Skeletal muscle satellite cell (primary cell): ENCODE results near the gene RHOA.

Source experiments
- H3K27me3 ChIP-seq: 2 replicates; pipeline ENCODE4 v1.7.0; 2013; ENCODE audit warnings: low read length; ENCODE audit not compliant: control insufficient read depth, insufficient read depth
- H3K36me3 ChIP-seq: 2 replicates; pipeline ENCODE4 v1.7.0; 2013; ENCODE audit warnings: mild to moderate bottlenecking, control low read depth, low read length; ENCODE audit not compliant: insufficient read depth
- H3K4me1 ChIP-seq: 2 replicates; pipeline ENCODE4 v1.7.0; 2013; ENCODE audit warnings: low read length; ENCODE audit not compliant: control insufficient read depth, insufficient read depth
- H3K4me2 ChIP-seq: 2 replicates; pipeline ENCODE4 v1.7.0; 2013; ENCODE audit warnings: mild to moderate bottlenecking, low read length
- H3K4me3 ChIP-seq: 2 replicates; pipeline ENCODE4 v1.7.0; 2013; ENCODE audit warnings: low read length
- H3K9ac ChIP-seq: 2 replicates; pipeline ENCODE4 v1.7.0; 2013; ENCODE audit warnings: mild to moderate bottlenecking, low read depth, low read length, moderate library complexity
- H3K9me3 ChIP-seq: replicated peaks from 2 replicates; pipeline ENCODE4 v1.7.0; 2013; ENCODE audit warnings: mild to moderate bottlenecking, control low read depth, low read length

Gene RHOA

GRCh38 chr3:49387721-49388120 lies 24.1 kb downstream of the RHOA start:
- Histone ChIP-seq H3K4me3 (no peak overlapping the region), H3K27me3 (no peaks in the 10 kb centered on the region), H3K9ac (no peak overlapping the region), H3K4me2 (no peak overlapping the region), H3K4me1 (peaks cover 14% of the 10 kb centered on the region), H3K9me3 (no peaks in the 10 kb centered on the region), H3K36me3 (peaks cover 20% of the 10 kb centered on the region)

GRCh38 chr3:49386056-49386756 lies 25.6 kb downstream of the RHOA start:
- no peak overlapping the region for H3K4me3 ChIP-seq
- no peak overlapping the region for H3K9ac ChIP-seq
- H3K4me1 ChIP-seq: peaks cover 14% of the 10 kb centered on the region
- no peaks in the 10 kb centered on the region for H3K27me3 ChIP-seq
- H3K9me3 ChIP-seq: no peaks in the 10 kb centered on the region
- peaks cover 18% of the 10 kb centered on the region for H3K36me3 ChIP-seq
- no peak overlapping the region for H3K4me2 ChIP-seq

- no peaks in the 10 kb centered on the region for H3K27me3 ChIP-seq
- H3K9ac ChIP-seq: no peak overlapping the region
- H3K4me3 ChIP-seq: no peak overlapping the region
- H3K9me3 ChIP-seq: no peaks in the 10 kb centered on the region
- peaks cover 14% of the 10 kb centered on the region for H3K4me1 ChIP-seq
- H3K36me3 ChIP-seq: peaks cover 18% of the 10 kb centered on the region
- H3K4me2 ChIP-seq: no peak overlapping the region
Observed at GRCh38 chr3:49385617-49386016, 26.2 kb downstream of the RHOA start.

- peaks cover 26% of the 10 kb centered on the region for H3K4me1 ChIP-seq
- H3K27me3 ChIP-seq: no peaks in the 10 kb centered on the region
- no peaks in the 10 kb centered on the region for H3K9me3 ChIP-seq
- H3K36me3 ChIP-seq: peaks cover 11% of the 10 kb centered on the region
- H3K4me2 ChIP-seq: no peak overlapping the region
- no peak overlapping the region for H3K4me3 ChIP-seq
- H3K9ac ChIP-seq: no peak overlapping the region
Observed at GRCh38 chr3:49383387-49383786, 28.4 kb downstream of the RHOA start.

GRCh38 chr3:49378249-49378895 lies 33.4 kb downstream of the RHOA start:
- Histone ChIP-seq H3K36me3 (peaks cover 25% of the 10 kb centered on the region), H3K4me3 (peak overlapping the region; percentile 33), H3K4me1 (peaks cover 20% of the 10 kb centered on the region), H3K27me3 (no peaks in the 10 kb centered on the region), H3K4me2 (peak overlapping the region; percentile 53), H3K9me3 (no peaks in the 10 kb centered on the region), H3K9ac (peak overlapping the region; percentile 32)

- Histone ChIP-seq H3K4me2 (peak overlapping the region; percentile 46), H3K27me3 (no peaks in the 10 kb centered on the region), H3K4me1 (peaks cover 20% of the 10 kb centered on the region), H3K9ac (no peak overlapping the region), H3K4me3 (peak overlapping the region; percentile 23), H3K36me3 (peaks cover 33% of the 10 kb centered on the region), H3K9me3 (no peaks in the 10 kb centered on the region)
Observed at GRCh38 chr3:49377483-49377882, 34.3 kb downstream of the RHOA start.

GRCh38 chr3:49371946-49372345 lies 39.8 kb downstream of the RHOA start:
- Histone ChIP-seq H3K4me2 (no peak overlapping the region), H3K4me3 (no peak overlapping the region), H3K27me3 (no peaks in the 10 kb centered on the region), H3K36me3 (peaks cover 69% of the 10 kb centered on the region), H3K4me1 (no peaks in the 10 kb centered on the region), H3K9me3 (no peaks in the 10 kb centered on the region), H3K9ac (no peak overlapping the region)

- H3K9ac ChIP-seq: no peak overlapping the region
- H3K36me3 ChIP-seq: peaks cover 77% of the 10 kb centered on the region
- no peaks in the 10 kb centered on the region for H3K4me1 ChIP-seq
- H3K27me3 ChIP-seq: no peaks in the 10 kb centered on the region
- no peaks in the 10 kb centered on the region for H3K9me3 ChIP-seq
- no peak overlapping the region for H3K4me2 ChIP-seq
- no peak overlapping the region for H3K4me3 ChIP-seq
Observed at GRCh38 chr3:49370585-49371290, 41.0 kb downstream of the RHOA start.

GRCh38 chr3:49362561-49362960 lies 49.2 kb downstream of the RHOA start:
- Histone ChIP-seq H3K9ac (no peak overlapping the region), H3K36me3 (peaks cover 67% of the 10 kb centered on the region), H3K4me1 (peaks cover 39% of the 10 kb centered on the region), H3K4me3 (no peak overlapping the region), H3K4me2 (no peak overlapping the region), H3K27me3 (no peaks in the 10 kb centered on the region), H3K9me3 (no peaks in the 10 kb centered on the region)

- Histone ChIP-seq H3K4me1 (peaks cover 51% of the 10 kb centered on the region), H3K4me3 (no peak overlapping the region), H3K36me3 (peaks cover 69% of the 10 kb centered on the region)
Observed at GRCh38 chr3:49359623-49360022, 52.2 kb downstream of the RHOA start.

GRCh38 chr3:49358884-49359225 lies 52.9 kb downstream of the RHOA start:
- Histone ChIP-seq H3K9me3 (no peaks in the 10 kb centered on the region), H3K4me3 (peak overlapping the region; percentile 68), H3K36me3 (peaks cover 65% of the 10 kb centered on the region), H3K27me3 (no peaks in the 10 kb centered on the region), H3K4me1 (peaks cover 51% of the 10 kb centered on the region), H3K4me2 (peak overlapping the region; percentile 78), H3K9ac (peak overlapping the region; percentile 66)

More at GRCh38 chr3:49359623-49360022, 52.2 kb downstream of the RHOA start:
- H3K9ac ChIP-seq: peak overlapping the region; percentile 66
- H3K4me2 ChIP-seq: peak overlapping the region; percentile 6
- H3K27me3 ChIP-seq: no peaks in the 10 kb centered on the region
- H3K9me3 ChIP-seq: no peaks in the 10 kb centered on the region
